Fibroblast of lung (primary cell): ENCODE results near the gene CACNA2D3.

ENCODE experiments used
- EZH2 ChIP-seq: IDR thresholded peaks from 2 replicates; pipeline ENCODE4 v1.5.1; 2012; ENCODE audit warnings: low read length, control low read depth, mild to moderate bottlenecking; ENCODE audit errors: missing control alignments
- TF ChIP-seq, protein P1 (sequence below), 2 donors: IDR thresholded peaks in 1 of 2; conservative IDR thresholded peaks in 1 of 2; 1 replicate in 1 of 2; 2 replicates in 1 of 2; pipeline ENCODE4 v1.5.1; 2011 to 2012; ENCODE audit warnings: low read length in 2 of 2, control low read depth in 1 of 2, inconsistent platforms in 1 of 2, low read depth in 1 of 2, mild to moderate bottlenecking in 1 of 2

DNA sequence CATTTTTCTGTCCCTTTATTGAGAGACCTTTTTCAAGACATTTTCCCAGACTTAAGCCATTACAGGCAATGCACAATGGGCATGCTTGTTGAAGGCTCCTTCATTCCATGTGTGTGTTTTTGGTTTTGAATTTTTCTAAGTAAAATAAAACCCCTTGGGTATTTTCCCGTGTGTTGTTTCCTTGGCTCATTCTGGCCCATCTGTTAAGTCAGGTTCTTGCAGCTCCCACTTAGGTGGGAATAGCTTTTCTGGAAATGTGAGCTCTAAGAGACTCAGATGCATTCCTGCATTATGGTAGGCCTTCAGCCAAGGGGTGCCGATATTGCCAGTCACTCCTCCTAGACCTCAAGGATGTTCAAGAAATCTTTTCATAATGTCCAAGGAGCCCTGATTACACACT is 314.9 kb downstream of the CACNA2D3 start:
- TF ChIP-seq, protein P1, sequence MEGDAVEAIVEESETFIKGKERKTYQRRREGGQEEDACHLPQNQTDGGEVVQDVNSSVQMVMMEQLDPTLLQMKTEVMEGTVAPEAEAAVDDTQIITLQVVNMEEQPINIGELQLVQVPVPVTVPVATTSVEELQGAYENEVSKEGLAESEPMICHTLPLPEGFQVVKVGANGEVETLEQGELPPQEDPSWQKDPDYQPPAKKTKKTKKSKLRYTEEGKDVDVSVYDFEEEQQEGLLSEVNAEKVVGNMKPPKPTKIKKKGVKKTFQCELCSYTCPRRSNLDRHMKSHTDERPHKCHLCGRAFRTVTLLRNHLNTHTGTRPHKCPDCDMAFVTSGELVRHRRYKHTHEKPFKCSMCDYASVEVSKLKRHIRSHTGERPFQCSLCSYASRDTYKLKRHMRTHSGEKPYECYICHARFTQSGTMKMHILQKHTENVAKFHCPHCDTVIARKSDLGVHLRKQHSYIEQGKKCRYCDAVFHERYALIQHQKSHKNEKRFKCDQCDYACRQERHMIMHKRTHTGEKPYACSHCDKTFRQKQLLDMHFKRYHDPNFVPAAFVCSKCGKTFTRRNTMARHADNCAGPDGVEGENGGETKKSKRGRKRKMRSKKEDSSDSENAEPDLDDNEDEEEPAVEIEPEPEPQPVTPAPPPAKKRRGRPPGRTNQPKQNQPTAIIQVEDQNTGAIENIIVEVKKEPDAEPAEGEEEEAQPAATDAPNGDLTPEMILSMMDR (conservative IDR thresholded peaks at IDR 0.05 in 1 of 2, IDR thresholded peaks at IDR 0.05 in 1 of 2; ENCODE audit: low read depth in 1 of 2, low read length in 2 of 2) = no peak
- no peak for TF ChIP-seq EZH2
